HepG2 (cell line): ENCODE measurements around the gene CEBPG. TPM values are rescaled to one million over a fixed set of nuclear protein-coding genes. Genes with fewer than 3 reads are reported as not detected.

Experiments
- CTCF ChIP-seq: sonication (generic); formaldehyde crosslinking; IDR thresholded peaks from 2 replicates; pipeline ENCODE4 v1.5.0; 2020; ENCODE audit warnings: mild to moderate bottlenecking, missing genetic modification reagents, moderate library complexity
- EEA1 ChIP-seq: sonication (generic); formaldehyde crosslinking; IDR thresholded peaks from 2 replicates; pipeline ENCODE4 v1.5.1; 2020; ENCODE audit warnings: mild to moderate bottlenecking, missing genetic modification reagents, borderline replicate concordance
- GATAD2A ChIP-seq: IDR thresholded peaks from 2 replicates; pipeline ENCODE4 v1.6.1; 2016
- IRF2 ChIP-seq: IDR thresholded peaks from 2 replicates; pipeline ENCODE4 v1.6.1; 2018; ENCODE audit warnings: missing genetic modification reagents, missing compliant biosample characterization
- KDM3A ChIP-seq: IDR thresholded peaks from 2 replicates; pipeline ENCODE4 v1.6.1; 2018; ENCODE audit warnings: low read depth, missing compliant biosample characterization
- MAZ ChIP-seq, 2 experiments: sonication (generic) in 1 of 2; formaldehyde crosslinking in 1 of 2; IDR thresholded peaks; 2 replicates each; pipeline versions ENCODE4 v1.5.0 to v1.6.1; 2012 to 2020; ENCODE audit warnings: low read depth in 2 of 2, mild to moderate bottlenecking in 2 of 2, borderline replicate concordance in 1 of 2, improper control_type of control experiment in 1 of 2, low read length in 1 of 2, missing genetic modification reagents in 1 of 2, moderate library complexity in 1 of 2
- MEIS1 ChIP-seq: sonication (generic); formaldehyde crosslinking; IDR thresholded peaks from 2 replicates; pipeline ENCODE4 v1.9.0; 2021; ENCODE audit warnings: mild to moderate bottlenecking, missing genetic modification reagents, moderate library complexity, borderline replicate concordance
- MIER2 ChIP-seq: IDR thresholded peaks from 2 replicates; pipeline ENCODE4 v1.6.1; 2016; ENCODE audit warnings: missing biosample characterization, missing genetic modification reagents
- SMC3 ChIP-seq: IDR thresholded peaks from 2 replicates; pipeline ENCODE4 v1.6.1; 2011; ENCODE audit warnings: low read length, improper control_type of control experiment
- SOX6 ChIP-seq, 2 experiments: fragments of 450-650 bp in 1 of 2; sonication (generic) in 1 of 2; formaldehyde crosslinking in 1 of 2; IDR thresholded peaks; 2 replicates each; pipeline versions ENCODE4 v1.4.0 to v1.6.1; 2017 to 2020; ENCODE audit warnings: antibody characterized with exemption in 1 of 2, mild to moderate bottlenecking in 1 of 2, missing genetic modification reagents in 1 of 2
- TAF1 ChIP-seq: sonication (generic); formaldehyde crosslinking; IDR thresholded peaks from 2 replicates; pipeline ENCODE4 v1.4.0; 2020; ENCODE audit warnings: missing genetic modification reagents
- TBP ChIP-seq: sonication (generic); formaldehyde crosslinking; IDR thresholded peaks from 2 replicates; pipeline ENCODE4 v1.5.0; 2020; ENCODE audit warnings: missing genetic modification reagents
- UBTF ChIP-seq: sonication (generic); formaldehyde crosslinking; IDR thresholded peaks from 2 replicates; pipeline ENCODE4 v1.4.0; 2020; ENCODE audit warnings: mild to moderate bottlenecking, missing genetic modification reagents
- ZFY ChIP-seq: sonication (generic); formaldehyde crosslinking; IDR thresholded peaks from 2 replicates; pipeline ENCODE4 v1.4.0; 2020; ENCODE audit warnings: missing genetic modification reagents
- ZNF142 ChIP-seq: sonication (generic); formaldehyde crosslinking; IDR thresholded peaks from 2 replicates; pipeline ENCODE4 v1.4.0; 2020; ENCODE audit warnings: missing genetic modification reagents
- ZNF343 ChIP-seq: sonication (generic); formaldehyde crosslinking; IDR thresholded peaks from 2 replicates; pipeline ENCODE4 v1.4.0; 2020; ENCODE audit warnings: mild to moderate bottlenecking, missing genetic modification reagents
- ZNF761 ChIP-seq: sonication (generic); formaldehyde crosslinking; conservative IDR thresholded peaks from 2 replicates; pipeline ENCODE4 v1.4.0; 2020; ENCODE audit warnings: mild to moderate bottlenecking, missing genetic modification reagents
- polyA plus RNA-seq, 8 experiments: library from polyadenylated mRNA; depleted of rRNA in 3 of 8; stranded (reverse) in 7 of 8; unstranded in 1 of 8; fragments of >200 nt; fragmentation: Illumina TruSeq in 4 of 8; extraction: Trizol in 4 of 8; gene quantifications; 2 replicates each; pipeline versions ENCODE4 v1.2.1 to v1.2.3, GENCODE V29; 2011 to 2016; ENCODE audit warnings: low read depth in 4 of 8, missing spikeins in 1 of 8, mixed read lengths in 1 of 8; ENCODE audit not compliant: insufficient read depth in 1 of 8
- total RNA-seq, 5 experiments: library from RNA; depleted of rRNA; stranded (reverse); fragments of >200 nt; fragmentation: Illumina TruSeq; extraction: Trizol; gene quantifications; 2 replicates each; pipeline ENCODE4 v1.2.3, GENCODE V29; 2016; ENCODE audit warnings: low read depth in 1 of 5
- TF ChIP-seq, protein P1 (sequence below): sonication (generic); formaldehyde crosslinking; IDR thresholded peaks from 2 replicates; pipeline ENCODE4 v1.4.0; 2020; ENCODE audit warnings: missing genetic modification reagents, borderline replicate concordance

CEBPG gene
- total and polyA plus RNA-seq, 2 of the 13 experiments (the other 11 are each of a cell fraction or from before 2014, with no cell fraction given) = 25.7 to 34.3 TPM

DNA sequence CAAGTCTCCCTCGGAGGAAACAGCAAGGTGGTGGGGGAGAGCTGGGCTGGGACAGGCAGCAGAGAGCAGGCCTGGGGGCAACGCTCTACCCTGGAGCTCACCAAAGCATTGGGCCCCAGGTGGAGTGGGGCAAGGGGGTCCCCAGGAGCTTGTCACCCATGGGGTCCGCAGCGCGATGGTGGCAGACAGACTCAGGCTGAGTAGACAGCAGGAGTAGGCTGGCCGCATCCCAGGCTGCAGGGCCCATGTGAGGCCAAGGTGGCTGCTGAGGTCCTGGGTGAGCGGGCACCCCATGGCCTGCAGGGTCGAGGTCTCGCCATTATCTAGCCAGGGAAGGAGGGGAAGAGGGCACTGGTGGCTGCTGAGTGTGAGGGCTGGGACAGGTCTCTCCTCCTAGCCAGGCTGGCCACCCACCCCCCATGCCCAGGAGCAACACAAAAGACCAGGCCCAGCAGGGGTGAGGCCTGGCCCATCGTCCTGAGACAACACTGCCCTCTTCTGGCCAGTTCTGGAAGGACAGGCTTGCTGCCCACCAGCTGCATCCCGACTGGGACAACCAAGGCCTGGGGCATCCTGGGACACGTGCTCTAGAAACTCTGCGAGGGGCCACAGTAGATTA lies 33.1 kb downstream of the CEBPG start (continued):
- TF ChIP-seq ZNF142 (CRISPR knock-in tag) = no peak
- peak; percentile 99 for TF ChIP-seq CTCF
- TF ChIP-seq ZFY (CRISPR knock-in tag) = peak; percentile 77
- TF ChIP-seq IRF2 = peak; percentile 74; the same call in 1 of the 2 replicates
- peak; percentile 73; the same call in 1 of the 2 replicates for TF ChIP-seq MEIS1 (CRISPR knock-in tag)
- TF ChIP-seq MAZ (IDR thresholded peaks at IDR 0.05; ENCODE audit: borderline replicate concordance, low read depth, low read length) = no peak
- TF ChIP-seq MAZ (CRISPR knock-in tag; IDR thresholded peaks at IDR 0.05; ENCODE audit: low read depth) = peak; percentile 42; the same call in 1 of the 2 replicates
- peak; percentile 73 for TF ChIP-seq SMC3
- TF ChIP-seq TBP (CRISPR knock-in tag) = no peak
- TF ChIP-seq EEA1 (CRISPR knock-in tag) = no peak; the same call in 1 of the 2 replicates
- TF ChIP-seq GATAD2A (CRISPR knock-in tag) = peak; percentile 38; the same call in 1 of the 2 replicates
- no peak for TF ChIP-seq SOX6 (IDR thresholded peaks at IDR 0.05)
- TF ChIP-seq SOX6 (CRISPR knock-in tag; IDR thresholded peaks at IDR 0.05) = peak; percentile 48; the same call in 1 of the 2 replicates
- peak; percentile 55; the same call in 1 of the 2 replicates for TF ChIP-seq ZNF343 (CRISPR knock-in tag)
- 0 out of 2 replicates have a peak, but pooled peaks have one; percentile 10 for TF ChIP-seq MIER2
- 0 out of 2 replicates have a peak, but pooled peaks have one; percentile 36 for TF ChIP-seq ZNF761 (CRISPR knock-in tag)
- TF ChIP-seq, protein P1, sequence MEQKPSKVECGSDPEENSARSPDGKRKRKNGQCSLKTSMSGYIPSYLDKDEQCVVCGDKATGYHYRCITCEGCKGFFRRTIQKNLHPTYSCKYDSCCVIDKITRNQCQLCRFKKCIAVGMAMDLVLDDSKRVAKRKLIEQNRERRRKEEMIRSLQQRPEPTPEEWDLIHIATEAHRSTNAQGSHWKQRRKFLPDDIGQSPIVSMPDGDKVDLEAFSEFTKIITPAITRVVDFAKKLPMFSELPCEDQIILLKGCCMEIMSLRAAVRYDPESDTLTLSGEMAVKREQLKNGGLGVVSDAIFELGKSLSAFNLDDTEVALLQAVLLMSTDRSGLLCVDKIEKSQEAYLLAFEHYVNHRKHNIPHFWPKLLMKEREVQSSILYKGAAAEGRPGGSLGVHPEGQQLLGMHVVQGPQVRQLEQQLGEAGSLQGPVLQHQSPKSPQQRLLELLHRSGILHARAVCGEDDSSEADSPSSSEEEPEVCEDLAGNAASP (CRISPR knock-in tag) = peak; percentile 60
- no peak for TF ChIP-seq TAF1
- peak; percentile 79 for TF ChIP-seq KDM3A
- TF ChIP-seq UBTF (CRISPR knock-in tag) = peak; percentile 32
